ENCODE data around the gene ABCA4.
"Not testable (repeated sequence)": the region's sequence is repeated elsewhere in the genome, so short reads cannot be mapped to it uniquely, and the experiment has no call there.

Gene ABCA4

GRCh38 chr1:94004924-94005323 is 116.0 kb downstream of the ABCA4 start:
- no peak for DNase-seq (ENCODE audit: low spot score)

- no peak for DNase-seq (ENCODE audit: low spot score)
These were observed 118.7 kb downstream of the ABCA4 start for GRCh38 chr1:94002046-94002787.

GRCh38 chr1:94001397-94002045 is 119.4 kb downstream of the ABCA4 start:
- no peak for DNase-seq (ENCODE audit: low spot score)

GRCh38 chr1:94000510-94001282 is 120.3 kb downstream of the ABCA4 start:
- no peak for DNase-seq (ENCODE audit: low spot score)

- DNase-seq (ENCODE audit: low spot score) = no peak
These were observed 121.0 kb downstream of the ABCA4 start for GRCh38 chr1:93999840-94000415.

- not testable (repeated sequence) for DNase-seq (ENCODE audit: low spot score)
These were observed 122.4 kb downstream of the ABCA4 start for GRCh38 chr1:93998532-93998931.

- DNase-seq (ENCODE audit: low spot score) = no peak
These were observed 123.2 kb downstream of the ABCA4 start for GRCh38 chr1:93997756-93998155.

- no peak for DNase-seq (ENCODE audit: low spot score)
These were observed 125.0 kb downstream of the ABCA4 start for GRCh38 chr1:93995837-93996536.

- DNase-seq (ENCODE audit: low spot score) = no peak
These were observed 127.2 kb downstream of the ABCA4 start for GRCh38 chr1:93993731-93994130.

- DNase-seq (ENCODE audit: low spot score) = no peak
These were observed 128.0 kb downstream of the ABCA4 start for GRCh38 chr1:93992954-93993353.

- DNase-seq (ENCODE audit: low spot score) = no peak
These were observed 128.8 kb downstream of the ABCA4 start for GRCh38 chr1:93992190-93992589.

- no peak for DNase-seq (ENCODE audit: low spot score)
These were observed 129.7 kb downstream of the ABCA4 start for GRCh38 chr1:93991271-93991670.

GRCh38 chr1:93990477-93990876 is 130.5 kb downstream of the ABCA4 start:
- not testable (repeated sequence) for DNase-seq (ENCODE audit: low spot score)

GRCh38 chr1:93990010-93990409 is 130.9 kb downstream of the ABCA4 start:
- DNase-seq (ENCODE audit: low spot score) = no peak

- DNase-seq (ENCODE audit: low spot score) = no peak
These were observed 131.3 kb downstream of the ABCA4 start for GRCh38 chr1:93989601-93990000.

- no peak for DNase-seq (ENCODE audit: low spot score)
These were observed 132.2 kb downstream of the ABCA4 start for GRCh38 chr1:93988634-93989350.

- DNase-seq (ENCODE audit: low spot score) = no peak
These were observed 139.7 kb downstream of the ABCA4 start for GRCh38 chr1:93981274-93981667.

GRCh38 chr1:93980320-93981273 is 140.4 kb downstream of the ABCA4 start:
- DNase-seq (ENCODE audit: low spot score) = no peak

- DNase-seq (ENCODE audit: low spot score) = peak; percentile 28
These were observed 141.1 kb downstream of the ABCA4 start for GRCh38 chr1:93979718-93980319.

Measured in pons (tissue), 1 donor.